ENCODE data around the gene PLP2.
"Not testable (repeated sequence)": the region's sequence is repeated elsewhere in the genome, so short reads cannot be mapped to it uniquely, and the experiment has no call there.

PLP2 gene

DNA sequence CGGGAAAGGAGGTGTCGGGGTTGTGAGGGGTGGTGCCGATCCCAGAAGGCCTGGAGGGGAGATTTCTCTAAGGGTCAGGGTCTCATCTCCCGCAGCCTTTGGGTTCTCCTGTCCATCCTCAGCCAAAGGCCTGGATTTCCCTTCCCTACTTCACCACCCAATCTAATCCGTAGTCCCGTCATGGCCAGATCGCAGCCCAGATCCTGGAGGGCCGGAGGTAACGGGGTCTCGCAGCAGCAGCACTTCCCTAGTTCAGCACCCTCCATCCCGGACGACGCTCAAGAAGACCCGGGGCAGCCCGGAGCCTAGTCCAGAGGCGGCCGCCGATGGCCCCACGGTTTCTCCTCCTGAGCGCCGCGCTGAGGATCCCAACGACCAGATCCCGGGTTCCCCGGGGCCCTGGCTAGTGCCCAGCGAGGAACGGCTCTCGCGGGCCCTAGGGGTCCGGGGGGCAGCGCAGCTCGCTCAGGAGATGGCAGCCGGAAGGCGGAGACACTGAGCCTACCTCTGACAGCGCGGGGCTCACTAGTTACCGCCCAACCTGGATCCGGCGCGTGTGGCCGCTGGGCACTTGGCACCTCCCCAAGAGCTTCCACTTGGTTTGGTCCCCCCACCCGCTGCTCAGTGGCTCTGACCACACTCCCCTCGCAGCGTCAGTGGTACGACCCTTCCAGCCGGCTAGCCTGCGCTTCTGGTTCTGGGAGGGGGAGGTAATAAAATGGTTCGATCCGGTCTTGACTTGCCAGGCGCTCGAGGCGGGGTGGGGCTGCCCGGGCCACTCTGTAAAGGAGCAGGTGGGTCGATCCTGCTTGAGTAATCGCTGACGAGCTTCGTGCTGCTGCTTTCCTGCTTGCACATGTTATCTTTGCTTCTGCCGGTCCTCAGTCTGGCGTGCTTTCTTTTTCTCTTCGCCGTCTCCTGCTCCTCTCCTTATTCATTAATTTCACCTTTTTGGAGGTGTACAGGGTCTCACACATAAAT, 5.5 kb upstream of the PLP2 start:
- peaks cover 32% of the 10 kb centered on the region for H3K4me1 ChIP-seq (ENCODE audit: control insufficient read depth, insufficient read depth, low read length)
- H3K9ac ChIP-seq (ENCODE audit: low read length) = peak overlapping the region; percentile 70

DNA sequence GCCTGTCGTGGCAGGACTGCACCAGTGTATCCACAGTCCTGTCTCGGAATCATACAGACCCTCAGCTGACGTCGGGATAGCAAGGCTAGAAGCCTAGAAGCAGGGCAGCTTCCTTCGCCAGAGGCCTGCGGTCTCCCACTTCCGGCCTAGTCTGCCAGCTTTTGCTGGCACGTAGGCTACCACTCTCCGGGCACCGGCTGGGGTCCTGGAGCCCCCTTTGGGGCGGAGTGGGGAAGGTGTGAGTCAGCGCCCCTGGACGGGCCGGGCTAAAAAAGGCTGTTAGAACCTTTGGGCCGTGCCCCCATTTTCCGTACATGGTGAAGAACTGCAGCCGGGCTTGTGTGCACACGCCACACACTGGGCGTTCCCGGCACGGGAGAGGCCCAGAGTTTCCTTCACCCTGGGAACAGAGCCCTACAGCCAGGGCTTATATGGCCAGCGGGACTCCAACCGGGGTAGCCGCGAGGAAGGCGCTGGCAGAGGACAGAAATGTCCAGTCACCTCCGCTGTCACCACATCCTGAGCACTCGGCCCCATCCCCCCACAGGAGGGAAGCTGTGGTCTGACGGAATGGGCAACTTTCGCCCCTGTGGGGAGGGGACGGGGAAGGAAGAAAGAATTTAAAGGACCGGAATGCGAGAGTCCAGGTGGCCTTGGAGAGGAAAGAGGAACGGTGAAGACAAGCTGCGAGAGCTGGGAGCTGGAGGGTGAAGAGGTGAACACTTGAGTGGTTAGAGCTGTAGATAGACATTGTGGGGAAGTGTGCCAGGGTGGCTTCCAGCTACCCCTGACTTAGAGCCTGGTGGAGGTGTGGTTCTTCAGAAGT, 4.6 kb upstream of the PLP2 start:
- Histone ChIP-seq H3K27me3 (ENCODE audit: control insufficient read depth, insufficient read depth, low read length) (no peaks in the 10 kb centered on the region), H3K9me3 (ENCODE audit: control insufficient read depth, low read length) (no peaks in the 10 kb centered on the region), H3K9ac (ENCODE audit: low read length) (peak overlapping the region; percentile 70), H3K36me3 (ENCODE audit: control insufficient read depth, insufficient read depth, low read length) (no peaks in the 10 kb centered on the region), H3K4me3 (ENCODE audit: low read length) (no peak overlapping the region), H3K4me1 (ENCODE audit: control insufficient read depth, insufficient read depth, low read length) (peaks cover 32% of the 10 kb centered on the region)

More for the DNA sequence above, 5.5 kb upstream of the PLP2 start:
- H3K27me3 ChIP-seq (ENCODE audit: control insufficient read depth, insufficient read depth, low read length) = no peaks in the 10 kb centered on the region
- no peaks in the 10 kb centered on the region for H3K36me3 ChIP-seq (ENCODE audit: control insufficient read depth, insufficient read depth, low read length)
- H3K9me3 ChIP-seq (ENCODE audit: control insufficient read depth, low read length) = no peaks in the 10 kb centered on the region
- no peak overlapping the region for H3K4me3 ChIP-seq (ENCODE audit: low read length)

DNA sequence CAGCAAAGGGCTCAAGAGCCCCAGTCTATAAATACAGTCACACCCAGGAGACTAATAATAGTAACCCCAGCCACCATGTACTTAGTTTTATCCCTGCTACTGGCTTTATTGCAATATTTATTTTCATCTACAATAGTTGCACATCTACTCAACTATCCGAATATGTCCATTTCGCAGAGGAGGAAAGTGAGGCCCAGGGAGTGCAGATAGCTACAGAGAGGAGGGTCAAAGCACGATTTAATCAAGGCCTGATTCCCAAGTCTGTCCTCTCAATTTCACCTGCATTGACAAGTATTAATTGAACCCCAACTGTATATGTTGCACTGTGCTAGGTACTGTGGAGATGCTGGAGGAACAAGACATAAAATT, 4.0 kb upstream of the PLP2 start:
- H3K9me3 ChIP-seq (ENCODE audit: control insufficient read depth, low read length) = no peaks in the 10 kb centered on the region
- H3K4me1 ChIP-seq (ENCODE audit: control insufficient read depth, insufficient read depth, low read length) = peaks cover 34% of the 10 kb centered on the region
- H3K36me3 ChIP-seq (ENCODE audit: control insufficient read depth, insufficient read depth, low read length) = no peaks in the 10 kb centered on the region
- no peak overlapping the region for H3K4me3 ChIP-seq (ENCODE audit: low read length)
- H3K9ac ChIP-seq (ENCODE audit: low read length) = peak overlapping the region; percentile 70
- no peaks in the 10 kb centered on the region for H3K27me3 ChIP-seq (ENCODE audit: control insufficient read depth, insufficient read depth, low read length)

DNA sequence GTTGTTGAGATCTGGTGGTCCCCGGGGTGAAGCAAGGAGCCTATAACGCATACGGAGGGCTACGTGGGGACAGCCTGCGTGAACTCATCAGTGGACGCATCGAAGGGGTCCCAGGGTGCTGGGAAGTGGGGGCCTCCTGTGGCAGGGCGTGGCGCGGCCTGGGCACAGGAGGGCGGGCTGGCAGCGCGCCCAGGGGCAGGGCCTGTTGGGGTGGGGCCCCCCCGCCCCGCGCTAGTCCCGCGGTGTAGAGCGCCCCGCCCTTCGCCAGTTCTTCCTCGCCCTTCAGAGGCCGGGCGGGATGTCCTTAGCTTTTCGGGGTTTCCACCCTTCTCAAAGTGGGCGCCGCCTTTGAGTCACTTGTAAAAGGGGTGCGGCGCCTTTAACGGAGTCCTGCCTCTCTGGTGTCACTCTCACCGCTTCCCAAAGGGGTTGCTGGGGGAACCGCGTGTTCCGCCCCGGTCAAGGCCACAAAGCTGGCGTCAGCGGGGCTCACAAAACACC, 632 bp downstream of the PLP2 start:
- Histone ChIP-seq H3K9me3 (ENCODE audit: control insufficient read depth, low read length) (no peaks in the 10 kb centered on the region), H3K4me1 (ENCODE audit: control insufficient read depth, insufficient read depth, low read length) (peaks cover 30% of the 10 kb centered on the region), H3K4me3 (ENCODE audit: low read length) (peak overlapping the region; percentile 19), H3K27me3 (ENCODE audit: control insufficient read depth, insufficient read depth, low read length) (no peaks in the 10 kb centered on the region), H3K9ac (ENCODE audit: low read length) (peak overlapping the region; percentile 80), H3K36me3 (ENCODE audit: control insufficient read depth, insufficient read depth, low read length) (peaks cover 9% of the 10 kb centered on the region)

DNA sequence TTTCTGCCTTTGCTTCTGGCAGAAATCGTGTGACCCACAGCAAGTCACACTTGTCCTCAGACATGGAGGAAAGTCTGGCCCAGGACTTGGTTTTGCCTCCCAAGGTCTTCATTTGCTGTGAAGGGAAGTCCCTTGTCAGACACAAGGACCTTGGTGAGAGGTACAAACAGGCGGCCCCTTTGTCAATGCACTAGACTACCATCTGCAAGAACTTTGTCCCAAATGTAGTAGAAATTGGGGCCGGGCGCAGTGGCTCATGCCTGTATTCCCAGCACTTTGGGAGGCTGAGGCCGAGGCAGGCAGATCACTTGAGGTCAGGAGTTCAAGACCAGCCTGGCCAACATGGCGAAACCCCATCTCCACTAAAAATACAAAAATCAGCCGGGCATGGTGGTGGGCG, 1.8 kb downstream of the PLP2 start:
- H3K9me3 ChIP-seq (ENCODE audit: control insufficient read depth, low read length); H3K36me3 ChIP-seq (ENCODE audit: control insufficient read depth, insufficient read depth, low read length); H3K9ac ChIP-seq (ENCODE audit: low read length); H3K27me3 ChIP-seq (ENCODE audit: control insufficient read depth, insufficient read depth, low read length); H3K4me3 ChIP-seq (ENCODE audit: low read length): not testable (repeated sequence)
- peaks cover 32% of the 10 kb centered on the region for H3K4me1 ChIP-seq (ENCODE audit: control insufficient read depth, insufficient read depth, low read length)

DNA sequence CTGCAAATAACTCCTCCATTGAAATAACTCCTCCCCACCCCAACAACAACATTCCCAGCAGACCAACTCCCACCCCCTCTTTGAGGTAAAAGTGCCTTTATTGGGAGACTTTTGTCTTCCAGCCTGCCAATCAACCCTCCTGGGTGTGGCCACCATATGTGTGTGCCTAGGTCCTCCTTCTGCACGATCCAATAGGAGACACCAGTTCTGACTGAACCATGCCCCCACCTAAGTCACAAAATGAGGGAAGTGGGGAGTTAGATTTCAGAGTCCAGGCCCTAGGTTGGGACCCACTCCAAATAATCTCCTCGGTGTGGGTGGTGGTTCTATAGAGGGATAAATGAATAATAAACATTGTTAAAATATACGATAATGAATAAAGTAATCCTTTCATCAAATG, 3.0 kb downstream of the PLP2 start:
- Histone ChIP-seq H3K9me3 (ENCODE audit: control insufficient read depth, low read length) (no peaks in the 10 kb centered on the region), H3K4me1 (ENCODE audit: control insufficient read depth, insufficient read depth, low read length) (peaks cover 37% of the 10 kb centered on the region), H3K9ac (ENCODE audit: low read length) (no peak overlapping the region), H3K36me3 (ENCODE audit: control insufficient read depth, insufficient read depth, low read length) (peaks cover 9% of the 10 kb centered on the region), H3K27me3 (ENCODE audit: control insufficient read depth, insufficient read depth, low read length) (no peaks in the 10 kb centered on the region), H3K4me3 (ENCODE audit: low read length) (no peak overlapping the region)

DNA sequence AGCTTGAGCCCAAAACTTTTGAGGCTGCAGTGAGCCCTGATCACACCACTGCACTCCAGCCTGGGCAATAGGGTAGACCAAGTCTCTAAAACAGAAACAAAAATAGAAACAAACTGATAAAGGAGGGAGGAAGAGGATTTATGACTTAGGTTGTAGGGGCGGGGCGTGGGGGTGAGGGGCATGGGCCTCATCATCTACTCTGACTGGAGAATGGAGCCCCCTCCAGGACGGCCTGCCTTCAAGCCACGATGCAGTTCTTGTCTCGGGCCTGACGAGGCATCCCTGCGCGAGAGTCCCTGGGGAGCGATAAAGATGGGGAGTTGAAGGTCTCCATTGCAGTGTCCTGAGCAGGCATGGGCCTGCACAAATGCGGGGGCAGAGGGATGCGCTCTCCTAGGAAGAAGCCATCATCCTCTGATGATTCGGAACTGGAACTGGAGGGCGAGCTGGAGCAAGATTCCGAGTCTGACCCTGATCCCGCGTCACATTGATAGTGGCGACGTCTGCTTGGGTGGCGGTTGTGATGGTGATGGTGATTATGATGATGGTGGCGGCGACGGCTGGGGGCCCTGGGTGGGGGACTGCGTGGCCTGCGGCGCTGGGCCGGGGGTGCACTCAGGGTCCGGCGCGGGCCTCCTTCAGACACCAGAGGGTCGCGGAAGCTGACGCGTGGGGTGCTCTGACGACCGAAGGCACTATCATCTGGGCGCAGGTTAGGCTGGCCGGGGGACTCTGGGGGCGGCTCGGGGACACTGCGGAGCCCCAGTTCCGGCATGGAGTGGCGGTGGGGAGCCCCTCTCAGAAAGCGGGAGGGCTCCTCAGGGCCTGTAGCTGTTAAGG, 4.0 kb downstream of the PLP2 start:
- Histone ChIP-seq H3K4me3 (ENCODE audit: low read length) (no peak overlapping the region), H3K27me3 (ENCODE audit: control insufficient read depth, insufficient read depth, low read length) (no peaks in the 10 kb centered on the region), H3K36me3 (ENCODE audit: control insufficient read depth, insufficient read depth, low read length) (peaks cover 9% of the 10 kb centered on the region), H3K9ac (ENCODE audit: low read length) (no peak overlapping the region), H3K4me1 (ENCODE audit: control insufficient read depth, insufficient read depth, low read length) (peaks cover 37% of the 10 kb centered on the region), H3K9me3 (ENCODE audit: control insufficient read depth, low read length) (no peaks in the 10 kb centered on the region)

DNA sequence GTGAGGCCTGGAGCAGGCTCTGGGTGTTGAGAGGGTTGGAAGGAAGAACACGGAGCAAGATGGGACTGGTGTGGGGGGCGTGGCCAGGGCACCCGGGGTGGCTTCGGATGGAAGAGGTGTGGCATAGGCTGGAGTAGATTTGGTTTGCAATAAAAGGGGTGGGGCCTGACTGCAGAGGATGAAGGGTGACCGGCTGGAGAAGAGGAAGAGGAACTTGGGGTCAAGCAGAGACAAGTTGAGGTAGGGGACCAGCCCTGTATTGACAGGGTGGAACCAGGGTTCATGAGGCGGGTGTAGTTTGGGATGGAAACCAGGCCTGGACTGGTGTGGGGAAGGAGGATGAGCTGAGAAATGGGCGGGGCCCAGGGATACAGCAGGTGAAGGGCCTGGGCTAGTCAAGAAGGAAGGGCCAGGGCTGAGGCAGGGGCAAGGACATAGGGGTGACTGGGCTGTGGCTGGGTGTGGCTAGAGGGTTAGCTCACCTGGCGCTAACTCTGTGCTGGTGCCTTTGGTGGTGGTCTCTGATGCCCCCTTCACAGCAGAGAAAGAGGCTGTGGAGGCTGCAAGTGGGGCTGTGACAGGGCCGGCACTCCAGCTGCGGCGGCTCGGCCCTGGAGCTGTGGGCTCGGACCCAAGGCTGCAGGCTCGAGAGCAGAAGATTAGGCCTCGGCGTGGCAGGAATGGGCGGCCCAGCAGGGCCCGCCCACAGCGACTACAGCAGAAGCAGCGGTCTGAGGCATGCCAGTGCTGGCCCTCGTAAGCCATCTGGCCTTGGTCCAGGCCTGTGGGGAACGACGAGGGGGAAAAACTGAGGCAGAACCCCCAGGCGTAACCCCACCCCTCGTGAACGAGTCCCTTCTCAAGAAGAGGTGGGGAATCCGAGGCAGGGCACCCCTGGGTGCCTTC, 5.0 kb downstream of the PLP2 start:
- Histone ChIP-seq H3K4me3 (ENCODE audit: low read length) (no peak overlapping the region), H3K9me3 (ENCODE audit: control insufficient read depth, low read length) (no peaks in the 10 kb centered on the region), H3K9ac (ENCODE audit: low read length) (peak overlapping the region; percentile 28), H3K4me1 (ENCODE audit: control insufficient read depth, insufficient read depth, low read length) (peaks cover 37% of the 10 kb centered on the region), H3K36me3 (ENCODE audit: control insufficient read depth, insufficient read depth, low read length) (peaks cover 9% of the 10 kb centered on the region), H3K27me3 (ENCODE audit: control insufficient read depth, insufficient read depth, low read length) (no peaks in the 10 kb centered on the region)

DNA sequence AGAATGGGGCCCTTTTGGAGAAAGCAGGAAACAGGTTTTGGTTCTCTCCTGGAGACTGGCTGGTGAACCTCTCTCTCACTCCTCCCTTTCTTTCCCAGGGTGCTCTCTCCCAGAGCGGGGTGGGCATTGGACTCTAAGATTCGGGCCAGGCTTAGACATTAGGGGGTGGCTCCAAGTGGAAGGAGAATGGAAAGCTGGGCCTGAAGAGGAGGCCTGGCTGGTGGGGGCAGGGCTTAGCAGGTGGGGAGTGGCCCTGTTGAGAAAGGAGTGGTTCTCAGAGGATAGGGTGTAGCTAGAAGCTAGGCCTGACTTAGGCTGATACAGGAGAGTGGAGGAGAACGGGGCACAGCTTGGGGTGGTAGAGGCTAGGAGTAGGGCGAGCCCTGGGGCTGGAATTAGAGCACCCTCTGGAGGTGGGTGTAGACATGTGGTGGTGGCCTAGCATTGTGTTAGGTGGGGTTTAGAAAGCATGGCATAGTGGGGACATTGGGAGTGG, 5.7 kb downstream of the PLP2 start:
- Histone ChIP-seq H3K4me3 (ENCODE audit: low read length) (no peak overlapping the region), H3K9me3 (ENCODE audit: control insufficient read depth, low read length) (no peaks in the 10 kb centered on the region), H3K27me3 (ENCODE audit: control insufficient read depth, insufficient read depth, low read length) (no peaks in the 10 kb centered on the region), H3K36me3 (ENCODE audit: control insufficient read depth, insufficient read depth, low read length) (peaks cover 9% of the 10 kb centered on the region), H3K9ac (ENCODE audit: low read length) (peak overlapping the region; percentile 28), H3K4me1 (ENCODE audit: control insufficient read depth, insufficient read depth, low read length) (peaks cover 37% of the 10 kb centered on the region)

DNA sequence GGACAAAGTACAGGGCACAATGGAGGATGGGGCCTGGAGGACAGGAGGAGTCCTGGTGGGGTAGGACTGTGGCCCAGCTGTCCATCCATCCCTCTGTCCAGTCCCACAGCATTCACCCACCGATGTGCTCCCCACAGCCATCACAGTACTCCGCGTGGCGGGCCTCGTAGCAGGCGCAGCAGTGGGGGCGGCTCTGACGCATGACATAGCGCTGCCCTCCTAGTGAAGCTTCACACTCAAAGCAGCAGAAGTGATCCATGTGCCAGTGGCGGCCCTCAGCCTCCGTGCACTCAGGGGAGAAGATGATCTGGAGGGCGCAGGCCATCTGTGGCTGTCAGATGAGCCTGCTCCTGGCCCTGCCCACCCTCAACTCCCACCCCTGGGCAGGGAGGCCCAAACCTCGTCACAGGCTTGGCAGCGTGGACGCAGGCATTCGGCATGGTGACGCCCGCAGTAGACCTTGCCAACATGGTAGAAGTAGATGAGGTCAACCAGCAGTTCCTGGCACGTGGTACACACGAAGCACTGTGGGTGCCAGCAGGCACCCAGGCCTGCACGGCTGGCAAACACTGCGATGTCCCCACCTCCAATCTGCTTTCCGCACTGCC, 6.3 kb downstream of the PLP2 start:
- H3K4me3 ChIP-seq (ENCODE audit: low read length) = no peak overlapping the region
- peaks cover 32% of the 10 kb centered on the region for H3K4me1 ChIP-seq (ENCODE audit: control insufficient read depth, insufficient read depth, low read length)
- H3K9ac ChIP-seq (ENCODE audit: low read length) = no peak overlapping the region
- no peaks in the 10 kb centered on the region for H3K9me3 ChIP-seq (ENCODE audit: control insufficient read depth, low read length)
- no peaks in the 10 kb centered on the region for H3K27me3 ChIP-seq (ENCODE audit: control insufficient read depth, insufficient read depth, low read length)
- H3K36me3 ChIP-seq (ENCODE audit: control insufficient read depth, insufficient read depth, low read length) = peaks cover 9% of the 10 kb centered on the region

Data from mucosa of stomach (tissue), 1 donor.